LNCAP (cell line): ENCODE results near the gene ARHGEF28.

ENCODE experiments used
- CTCF ChIP-seq: fragments of 450-650 bp; IDR thresholded peaks from 2 replicates; pipeline ENCODE4 v1.5.1; 2017; ENCODE audit warnings: mild to moderate bottlenecking

The ARHGEF28 gene

DNA sequence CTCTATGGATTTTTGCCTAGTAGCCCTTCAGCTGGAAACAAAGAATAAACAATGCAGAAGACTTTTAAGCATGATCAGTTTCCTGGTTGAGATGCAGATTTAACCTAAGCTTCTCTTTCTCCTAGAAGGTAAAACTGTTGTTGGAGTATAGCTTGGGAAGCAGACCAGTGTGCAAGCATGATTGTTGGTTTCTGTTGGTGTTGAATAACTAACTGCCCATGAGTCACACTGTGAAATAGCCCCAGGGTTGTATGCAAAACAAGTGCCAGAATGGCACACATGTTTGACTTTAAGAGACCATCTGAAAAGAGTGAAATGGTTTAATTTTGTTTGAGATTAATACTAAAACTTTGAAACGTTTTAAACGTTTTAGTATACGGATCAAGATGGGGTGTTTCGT lies 227.1 kb downstream of the ARHGEF28 start:
- TF ChIP-seq CTCF: no peak

DNA sequence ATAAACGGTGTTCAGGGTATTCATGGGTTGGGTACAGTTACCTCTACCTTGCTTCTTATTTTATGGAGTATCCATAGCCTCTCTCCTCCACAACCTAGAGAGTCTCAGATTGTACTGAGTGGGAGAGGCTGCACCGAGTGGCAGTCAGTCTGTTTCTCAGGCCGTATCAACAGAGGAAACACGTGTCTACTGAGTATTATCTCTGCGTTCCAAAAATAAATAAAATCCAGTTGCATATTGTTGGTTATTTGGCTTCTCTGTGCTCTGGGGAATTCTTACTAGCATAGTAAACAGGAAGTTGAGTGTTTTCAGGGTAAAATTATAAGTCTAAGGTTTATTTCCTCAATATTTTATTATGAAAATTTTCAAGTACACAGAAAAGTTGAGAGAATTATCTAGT lies 231.0 kb downstream of the ARHGEF28 start:
- no peak for TF ChIP-seq CTCF

- TF ChIP-seq CTCF: no peak
Measured at GRCh38 chr5:73857446-73857845, 231.4 kb downstream of the ARHGEF28 start.

GRCh38 chr5:73858054-73858453 lies 232.1 kb downstream of the ARHGEF28 start:
- TF ChIP-seq CTCF: no peak

- TF ChIP-seq CTCF: no peak
Measured at GRCh38 chr5:73858776-73859175, 232.8 kb downstream of the ARHGEF28 start.

DNA sequence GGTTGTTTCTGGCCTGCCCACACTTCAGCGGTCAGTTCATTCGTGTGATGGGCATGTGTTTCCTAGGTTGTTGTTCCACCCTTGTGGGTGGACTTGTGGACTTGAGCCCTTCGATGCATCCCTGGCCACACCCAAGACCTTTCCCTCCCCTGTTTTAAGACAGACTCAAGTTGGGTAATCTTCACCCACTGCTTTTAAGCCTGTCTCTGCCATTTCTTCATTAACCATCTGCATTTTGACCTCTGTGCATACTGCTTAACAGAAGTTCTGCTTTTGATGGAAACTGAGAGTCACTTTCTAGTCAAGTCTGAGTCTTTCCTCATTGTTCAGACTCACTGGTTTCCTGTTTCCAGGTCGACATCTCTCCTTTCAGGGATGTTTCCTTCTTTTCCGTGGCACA lies 233.7 kb downstream of the ARHGEF28 start:
- no peak for TF ChIP-seq CTCF

GRCh38 chr5:73861313-73861988 lies 235.5 kb downstream of the ARHGEF28 start:
- TF ChIP-seq CTCF: no peak

- no peak for TF ChIP-seq CTCF
Measured at GRCh38 chr5:73862796-73863195, 236.8 kb downstream of the ARHGEF28 start.
